Measurements from ENCODE around the gene APOA5. TPM values are rescaled to one million over a fixed set of nuclear protein-coding genes. Genes with fewer than 3 reads are reported as not detected.

The APOA5 gene
- total RNA-seq, result not detected

DNA sequence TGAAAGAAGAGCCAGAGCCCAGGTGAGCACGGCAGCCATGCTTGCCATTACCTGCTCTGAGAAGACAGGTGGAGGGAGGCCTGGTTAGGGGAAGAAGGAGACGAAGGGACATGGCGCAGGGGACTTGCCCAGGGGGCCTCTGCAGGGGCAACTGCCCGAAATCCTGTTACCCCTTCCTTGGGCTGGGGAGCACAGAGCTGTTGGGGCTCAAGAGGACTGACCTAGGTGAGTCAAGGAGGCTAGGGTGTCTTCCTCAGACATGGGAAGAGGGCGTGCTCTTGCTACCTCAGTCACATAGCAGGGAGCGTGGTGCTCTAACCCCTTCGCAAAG lies at the start of gene APOA5:
APOA5 (minus strand) TSS at position 67 of the 331 bp plus-strand sequence; CDS start at position 48, 19 bp downstream.

GRCh38 chr11:116837231-116838091 lies 45.8 kb upstream of the APOA5 start, which contains the start of gene APOA1:
Gene APOA1, minus strand, starts transcription at chr11:116837622. Its CDS starts 235 bp downstream, at chr11:116837387.

DNA sequence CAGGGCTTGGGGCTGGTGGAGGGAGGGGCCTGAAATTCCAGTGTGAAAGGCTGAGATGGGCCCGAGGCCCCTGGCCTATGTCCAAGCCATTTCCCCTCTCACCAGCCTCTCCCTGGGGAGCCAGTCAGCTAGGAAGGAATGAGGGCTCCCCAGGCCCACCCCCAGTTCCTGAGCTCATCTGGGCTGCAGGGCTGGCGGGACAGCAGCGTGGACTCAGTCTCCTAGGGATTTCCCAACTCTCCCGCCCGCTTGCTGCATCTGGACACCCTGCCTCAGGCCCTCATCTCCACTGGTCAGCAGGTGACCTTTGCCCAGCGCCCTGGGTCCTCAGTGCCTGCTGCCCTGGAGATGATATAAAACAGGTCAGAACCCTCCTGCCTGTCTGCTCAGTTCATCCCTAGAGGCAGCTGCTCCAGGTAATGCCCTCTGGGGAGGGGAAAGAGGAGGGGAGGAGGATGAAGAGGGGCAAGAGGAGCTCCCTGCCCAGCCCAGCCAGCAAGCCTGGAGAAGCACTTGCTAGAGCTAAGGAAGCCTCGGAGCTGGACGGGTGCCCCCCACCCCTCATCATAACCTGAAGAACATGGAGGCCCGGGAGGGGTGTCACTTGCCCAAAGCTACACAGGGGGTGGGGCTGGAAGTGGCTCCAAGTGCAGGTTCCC lies 38.0 kb upstream of the APOA5 start, which contains the start of gene APOC3:
APOC3 (plus strand) TSS at position 383 of the 659 bp plus-strand sequence. CDS start 676 bp downstream, outside the sequence.

DNA sequence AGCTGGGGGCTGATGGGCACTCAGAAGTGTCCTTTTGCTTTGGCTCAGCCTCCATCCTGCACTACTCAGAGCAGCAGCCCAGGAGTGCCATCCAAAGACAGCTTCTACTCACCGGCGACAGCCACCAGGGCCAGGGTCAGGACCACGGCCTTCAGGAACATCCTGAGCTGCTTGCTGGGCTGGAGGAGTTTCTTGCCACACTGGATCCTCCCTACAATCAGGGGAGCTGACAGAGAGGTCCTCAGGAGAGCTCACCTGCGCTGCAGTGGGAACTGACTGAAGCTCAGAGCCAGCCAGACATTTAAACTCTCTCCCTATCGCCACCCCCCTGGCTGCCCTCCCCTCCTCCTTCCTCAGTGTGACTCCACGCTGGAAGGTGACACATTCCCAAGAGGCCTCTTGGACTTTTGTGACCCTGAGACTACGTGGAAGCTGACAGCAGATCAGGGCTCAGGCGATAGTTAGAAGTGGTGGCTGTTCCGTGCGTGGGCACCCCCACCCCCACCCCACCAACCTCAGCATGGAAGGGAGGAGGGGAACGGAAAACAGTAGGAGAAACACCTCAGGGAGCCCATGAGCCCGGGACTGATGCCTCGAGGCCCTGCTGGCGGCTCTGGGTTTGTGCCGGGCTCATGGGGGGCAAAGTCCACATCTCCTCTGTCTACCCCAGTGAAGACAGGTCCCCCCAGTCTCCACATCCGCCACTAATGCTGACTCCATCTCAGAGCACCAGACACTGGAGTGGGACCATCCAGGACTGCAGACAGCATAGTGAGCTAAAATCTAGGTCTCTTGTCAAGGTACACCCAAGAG lies 31.6 kb upstream of the APOA5 start, which contains the start of gene APOA4:
APOA4 (minus strand) TSS at position 274 of the 813 bp plus-strand sequence; CDS start at position 161, 113 bp downstream.

GRCh38 chr11:116787786-116788486 lies 3.7 kb downstream of the APOA5 start, which contains the start of gene ZPR1:
Gene ZPR1, minus strand, starts transcription at chr11:116788023. Its CDS starts 33 bp downstream, at chr11:116787990.

DNA sequence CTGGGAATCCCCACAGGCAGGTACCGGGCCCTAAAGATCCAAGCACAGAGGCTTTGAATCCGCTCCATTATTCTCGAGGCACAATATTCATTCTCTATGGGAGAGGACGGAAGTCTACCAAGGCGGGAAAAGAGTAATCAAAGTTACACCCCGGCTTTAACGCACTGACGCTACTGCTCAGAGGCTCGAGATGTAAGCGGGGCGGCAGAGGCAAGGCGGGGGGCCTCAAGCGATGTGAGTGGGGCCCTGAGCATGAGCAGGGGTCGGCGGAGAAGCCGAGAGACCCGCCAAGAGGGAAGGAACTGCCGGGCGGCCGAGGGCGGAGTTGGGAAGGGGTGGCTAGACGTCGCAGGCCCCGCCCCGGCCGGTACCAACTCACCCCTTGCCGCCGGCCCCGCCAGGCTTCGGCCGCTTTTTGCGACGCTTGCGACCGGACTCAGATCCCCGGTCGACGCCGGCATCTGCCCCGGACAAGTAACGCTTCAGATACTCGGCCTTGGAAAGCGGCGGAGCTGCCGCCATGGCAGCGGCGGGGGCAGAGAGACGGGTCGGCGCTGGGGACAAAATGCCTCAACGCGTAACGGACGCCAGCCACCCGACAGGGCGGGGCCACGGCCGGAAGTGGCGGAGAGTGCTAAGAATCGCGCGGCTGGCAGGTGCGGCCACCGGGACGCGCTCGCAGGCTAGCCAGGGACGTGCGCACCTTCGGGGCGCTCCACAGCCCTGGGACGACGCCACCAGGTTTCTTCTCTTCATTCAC lies 19.1 kb downstream of the APOA5 start, which contains the start of gene BUD13:
BUD13 (minus strand) TSS at position 545 of the 760 bp plus-strand sequence; CDS start at position 522, 23 bp downstream.

Other genes with a start within 250 kb of the APOA5 start
- gene BUD13, start 18.9 kb downstream of the APOA5 start, total RNA-seq, result 12.8 TPM
- gene ZPR1, start 3.9 kb downstream of the APOA5 start, total RNA-seq, result 45.1 TPM
- gene APOA4, start 31.4 kb upstream of the APOA5 start, total RNA-seq, result not detected
- not detected for gene APOC3, start 38.0 kb upstream of the APOA5 start, total RNA-seq
- 0.63 TPM for gene APOA1, start 45.7 kb upstream of the APOA5 start, total RNA-seq

Data from parietal lobe (tissue), 1 donor.